Left ventricle myocardium inferior (tissue), 1 donor: ENCODE results near the gene METAP1. TPM values are rescaled to one million over a fixed set of nuclear protein-coding genes. Genes with fewer than 3 reads are reported as not detected.

Source experiments
- DNase-seq: peaks from one replicate; pipeline ENCODE4 v3.0.0-alpha.2; 2020
- H3K27ac ChIP-seq: fragments of 200-600 bp; replicated peaks from 2 replicates; pipeline ENCODE4 v1.8.0; 2021
- H3K27me3 ChIP-seq: fragments of 200-600 bp; 2 replicates; pipeline ENCODE4 v1.8.0; 2021; ENCODE audit warnings: low read depth
- H3K36me3 ChIP-seq: fragments of 200-600 bp; 2 replicates; pipeline ENCODE4 v1.8.0; 2021
- H3K4me1 ChIP-seq: fragments of 200-600 bp; 2 replicates; pipeline ENCODE4 v1.8.0; 2021
- H3K4me3 ChIP-seq: fragments of 200-600 bp; 2 replicates; pipeline ENCODE4 v1.8.0; 2021; ENCODE audit warnings: mild to moderate bottlenecking, moderate library complexity
- H3K9me3 ChIP-seq: fragments of 200-600 bp; replicated peaks from 2 replicates; pipeline ENCODE4 v1.8.0; 2021
- intact Hi-C: fragments of 100-400 bp; cut with micrococcal nuclease; formaldehyde crosslinking; loops from one replicate; pipeline ENCODE4 v1.11.0; 2022
- total RNA-seq: library from RNA; stranded (reverse); fragmentation: NEBNext Ultra II Directional; extraction: Animal tissue kit (Norgen Biotek cat#: 25700); gene quantifications from one replicate; pipeline ENCODE4 v1.2.1, GENCODE V29; 2021
- TF ChIP-seq, protein P1 (sequence below): fragments of 200-600 bp; IDR thresholded peaks from 2 replicates; pipeline ENCODE4 v1.8.0; 2021; ENCODE audit warnings: antibody characterized with exemption, mild to moderate bottlenecking, borderline replicate concordance
- donor health status: DM: no; HTN: yes; CAD: no; lungs with severe emphysema.

Gene METAP1
- total RNA-seq, 1 donor from 2014 or later, result 50.8 TPM

- TF ChIP-seq, protein P1, sequence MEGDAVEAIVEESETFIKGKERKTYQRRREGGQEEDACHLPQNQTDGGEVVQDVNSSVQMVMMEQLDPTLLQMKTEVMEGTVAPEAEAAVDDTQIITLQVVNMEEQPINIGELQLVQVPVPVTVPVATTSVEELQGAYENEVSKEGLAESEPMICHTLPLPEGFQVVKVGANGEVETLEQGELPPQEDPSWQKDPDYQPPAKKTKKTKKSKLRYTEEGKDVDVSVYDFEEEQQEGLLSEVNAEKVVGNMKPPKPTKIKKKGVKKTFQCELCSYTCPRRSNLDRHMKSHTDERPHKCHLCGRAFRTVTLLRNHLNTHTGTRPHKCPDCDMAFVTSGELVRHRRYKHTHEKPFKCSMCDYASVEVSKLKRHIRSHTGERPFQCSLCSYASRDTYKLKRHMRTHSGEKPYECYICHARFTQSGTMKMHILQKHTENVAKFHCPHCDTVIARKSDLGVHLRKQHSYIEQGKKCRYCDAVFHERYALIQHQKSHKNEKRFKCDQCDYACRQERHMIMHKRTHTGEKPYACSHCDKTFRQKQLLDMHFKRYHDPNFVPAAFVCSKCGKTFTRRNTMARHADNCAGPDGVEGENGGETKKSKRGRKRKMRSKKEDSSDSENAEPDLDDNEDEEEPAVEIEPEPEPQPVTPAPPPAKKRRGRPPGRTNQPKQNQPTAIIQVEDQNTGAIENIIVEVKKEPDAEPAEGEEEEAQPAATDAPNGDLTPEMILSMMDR, result no peak
- Histone ChIP-seq H3K9me3 (no peaks in the 10 kb centered on the region), H3K4me1 (peaks cover 67% of the 10 kb centered on the region), H3K27ac (peak overlapping the region; percentile 95), H3K27me3 (no peaks in the 10 kb centered on the region), H3K36me3 (no peaks in the 10 kb centered on the region), H3K4me3 (no peak overlapping the region)
- intact Hi-C loops, result no loop called here
- no peak for DNase-seq
Measured at GRCh38 chr4:98998551-98998950, 3.0 kb downstream of the METAP1 start.

- H3K4me3 ChIP-seq, result no peak overlapping the region
- H3K27ac ChIP-seq, result peak overlapping the region; percentile 27
- H3K4me1 ChIP-seq, result peaks cover 59% of the 10 kb centered on the region
- no peaks in the 10 kb centered on the region for H3K27me3 ChIP-seq
- no peaks in the 10 kb centered on the region for H3K9me3 ChIP-seq
- TF ChIP-seq, protein P1, result no peak
- no peak for DNase-seq
- H3K36me3 ChIP-seq, result no peaks in the 10 kb centered on the region
- intact Hi-C loops, result loop anchor here (10.0 kb wide), 1 partner anchor 53 kb away; no protein-coding TSS in a partner anchor
Measured at GRCh38 chr4:99002279-99002678, 6.8 kb downstream of the METAP1 start.

GRCh38 chr4:99008051-99008450 is 12.5 kb downstream of the METAP1 start:
- peaks cover 24% of the 10 kb centered on the region for H3K9me3 ChIP-seq
- H3K4me1 ChIP-seq, result peaks cover 29% of the 10 kb centered on the region
- TF ChIP-seq, protein P1, result no peak
- H3K36me3 ChIP-seq, result no peaks in the 10 kb centered on the region
- no peaks in the 10 kb centered on the region for H3K27me3 ChIP-seq
- no peak overlapping the region for H3K4me3 ChIP-seq
- no peak for DNase-seq
- H3K27ac ChIP-seq, result no peak overlapping the region
- intact Hi-C loops, result loop anchor here (10.0 kb wide), 1 partner anchor 47 kb away; no protein-coding TSS in a partner anchor

GRCh38 chr4:99011910-99012309 is 16.4 kb downstream of the METAP1 start:
- Histone ChIP-seq H3K9me3 (peaks cover 24% of the 10 kb centered on the region), H3K27me3 (no peaks in the 10 kb centered on the region), H3K4me3 (no peak overlapping the region), H3K36me3 (no peaks in the 10 kb centered on the region), H3K4me1 (peaks cover 33% of the 10 kb centered on the region), H3K27ac (peak overlapping the region; percentile 86)
- DNase-seq, result no peak
- TF ChIP-seq, protein P1, result no peak
- intact Hi-C loops, result no loop called here

DNA sequence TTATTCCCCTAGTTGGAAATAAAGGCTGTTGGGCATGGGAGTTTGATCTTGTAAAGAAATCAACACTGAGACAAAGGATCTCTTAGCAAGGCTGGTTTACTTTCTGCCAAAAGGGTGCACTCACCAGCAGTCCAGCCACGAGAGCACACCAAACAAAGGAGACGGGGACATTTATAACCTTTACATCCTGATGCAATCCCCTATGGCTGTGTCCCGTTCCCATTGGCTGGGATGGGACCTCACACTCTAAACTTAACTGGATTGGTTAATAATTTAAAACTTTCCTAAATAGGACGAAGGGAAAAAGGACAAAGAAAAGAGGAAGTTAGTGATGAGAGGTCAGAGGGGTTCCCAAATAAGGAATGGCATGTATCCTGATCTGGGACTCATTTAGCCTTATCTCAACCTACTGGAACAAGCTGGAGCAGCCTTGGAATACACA is 17.9 kb downstream of the METAP1 start:
- peaks cover 24% of the 10 kb centered on the region for H3K9me3 ChIP-seq
- DNase-seq, result no peak
- H3K4me1 ChIP-seq, result peaks cover 26% of the 10 kb centered on the region
- intact Hi-C loops, result no loop called here
- H3K36me3 ChIP-seq, result no peaks in the 10 kb centered on the region
- TF ChIP-seq, protein P1, result no peak
- peak overlapping the region; percentile 86 for H3K27ac ChIP-seq
- peak overlapping the region; percentile 54 for H3K4me3 ChIP-seq
- H3K27me3 ChIP-seq, result no peaks in the 10 kb centered on the region
